ENCODE results near the gene PARP1. TPM values are rescaled to one million over a fixed set of nuclear protein-coding genes. Genes with fewer than 3 reads are reported as not detected.

PARP1 gene
- total RNA-seq, 2 experiments from 2014 or later: 128 to 132 TPM

Other genes starting within 250 kb of the PARP1 start
- 10 to 100 TPM; 21.0 to 22.6 TPM for gene ACBD3, start 221.4 kb downstream of the PARP1 start, total RNA-seq
- not detected for gene MIXL1, start 184.4 kb downstream of the PARP1 start, total RNA-seq
- 10 to 100 TPM; 11.0 to 11.1 TPM for gene LIN9, start 98.9 kb downstream of the PARP1 start, total RNA-seq
- not detected for gene STUM, start 140.7 kb upstream of the PARP1 start, total RNA-seq

Data from activated naive CD8-positive, alpha-beta T cell treated with anti-CD3 and anti-CD28 coated beads, Interleukin-2, amount 10 ng/mL, durations not matched to agents 7 days and 5 days (primary cell).